HG02623 (cell line): Measurements from ENCODE around the gene SERGEF.

ENCODE experiments used
- ATAC-seq: cut with Tn5 transposase; IDR thresholded peaks from one replicate; pipeline ENCODE4 v1.9.1; 2021; ENCODE audit warnings: moderate library complexity; ENCODE audit not compliant: unreplicated experiment

Gene SERGEF

GRCh38 chr11:17790453-17790852 lies 222.4 kb downstream of the SERGEF start:
- no peak for ATAC-seq

- no peak for ATAC-seq
Measured at GRCh38 chr11:17788084-17788483, 224.8 kb downstream of the SERGEF start.

GRCh38 chr11:17786824-17787525 lies 225.9 kb downstream of the SERGEF start:
- no peak for ATAC-seq

- no peak for ATAC-seq
Measured at GRCh38 chr11:17783878-17784277, 229.0 kb downstream of the SERGEF start.

- ATAC-seq: no peak
Measured at GRCh38 chr11:17782603-17783337, 230.1 kb downstream of the SERGEF start.

- ATAC-seq: no peak
Measured at GRCh38 chr11:17782145-17782544, 230.7 kb downstream of the SERGEF start.

- no peak for ATAC-seq
Measured at GRCh38 chr11:17781626-17782025, 231.2 kb downstream of the SERGEF start.

GRCh38 chr11:17781221-17781620 lies 231.6 kb downstream of the SERGEF start:
- no peak for ATAC-seq

GRCh38 chr11:17780668-17781067 lies 232.2 kb downstream of the SERGEF start:
- no peak for ATAC-seq

- no peak for ATAC-seq
Measured at GRCh38 chr11:17779861-17780594, 232.8 kb downstream of the SERGEF start.

GRCh38 chr11:17778956-17779860 lies 233.6 kb downstream of the SERGEF start:
- ATAC-seq: no peak

- ATAC-seq: no peak
Measured at GRCh38 chr11:17778352-17778751, 234.5 kb downstream of the SERGEF start.

- ATAC-seq: no peak
Measured at GRCh38 chr11:17777738-17778091, 235.1 kb downstream of the SERGEF start.

- ATAC-seq: no peak
Measured at GRCh38 chr11:17777086-17777737, 235.6 kb downstream of the SERGEF start.

- ATAC-seq: no peak
Measured at GRCh38 chr11:17776212-17776875, 236.5 kb downstream of the SERGEF start.

GRCh38 chr11:17775507-17776211 lies 237.2 kb downstream of the SERGEF start:
- ATAC-seq: no peak

GRCh38 chr11:17775035-17775348 lies 237.9 kb downstream of the SERGEF start:
- no peak for ATAC-seq

- ATAC-seq: no peak
Measured at GRCh38 chr11:17774232-17775034, 238.4 kb downstream of the SERGEF start.

GRCh38 chr11:17773674-17774073 lies 239.2 kb downstream of the SERGEF start:
- ATAC-seq: no peak
